ENCODE data around the gene CASTOR1.

The CASTOR1 gene

DNA sequence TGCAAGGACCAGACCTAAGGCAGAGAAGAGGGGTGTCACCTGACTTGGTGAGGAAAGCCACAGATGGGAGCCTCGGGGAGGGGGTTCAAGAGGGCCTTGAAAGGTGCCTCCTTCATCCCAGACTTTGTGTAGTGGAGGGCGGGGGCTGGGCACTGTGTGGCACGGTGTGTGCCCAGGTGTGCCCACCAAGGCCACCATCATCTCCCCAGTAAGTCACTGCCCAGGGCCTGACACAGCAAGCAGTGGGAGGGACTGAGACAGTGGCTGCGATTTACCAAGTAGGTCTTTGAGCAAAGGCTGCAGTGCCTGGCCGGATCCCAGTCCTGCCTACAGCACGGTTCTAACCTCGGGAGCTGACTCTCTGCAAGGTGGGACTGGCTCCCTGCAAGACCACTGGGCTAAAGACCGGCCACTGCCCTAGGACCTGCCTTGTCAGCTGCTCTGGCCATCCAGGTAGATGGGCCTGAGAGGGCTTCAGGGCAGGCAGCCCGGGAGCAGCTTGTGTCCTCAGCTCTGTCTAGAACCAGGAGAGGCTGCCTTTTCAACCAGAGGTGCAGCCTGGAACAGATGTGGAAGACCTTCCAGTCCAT is 24.1 kb downstream of the CASTOR1 start:
- no peak for TF ChIP-seq CTCF (IDR thresholded peaks at IDR 0.05; ENCODE audit: low read depth, low read length, missing control alignments)
- H3K4me3 ChIP-seq (ENCODE audit: low read depth, low read length), result no peak overlapping the region
- DNase-seq (ENCODE audit: low read depth), result no peak

- TF ChIP-seq CTCF (IDR thresholded peaks at IDR 0.05; ENCODE audit: low read depth, low read length, missing control alignments), result no peak
- no peak for DNase-seq (ENCODE audit: low read depth)
- no peak overlapping the region for H3K4me3 ChIP-seq (ENCODE audit: low read depth, low read length)
Measured at GRCh38 chr22:30263883-30264282, 25.4 kb downstream of the CASTOR1 start.

- DNase-seq (ENCODE audit: low read depth), result no peak
- H3K4me3 ChIP-seq (ENCODE audit: low read depth, low read length), result no peak overlapping the region
- TF ChIP-seq CTCF (IDR thresholded peaks at IDR 0.05; ENCODE audit: low read depth, low read length, missing control alignments), result peak; percentile 89
Measured at GRCh38 chr22:30262917-30263741, 26.2 kb downstream of the CASTOR1 start.

- no peak for TF ChIP-seq CTCF (IDR thresholded peaks at IDR 0.05; ENCODE audit: low read depth, low read length, missing control alignments)
- no peak for DNase-seq (ENCODE audit: low read depth)
Measured at GRCh38 chr22:30262112-30262511, 27.2 kb downstream of the CASTOR1 start.

DNA sequence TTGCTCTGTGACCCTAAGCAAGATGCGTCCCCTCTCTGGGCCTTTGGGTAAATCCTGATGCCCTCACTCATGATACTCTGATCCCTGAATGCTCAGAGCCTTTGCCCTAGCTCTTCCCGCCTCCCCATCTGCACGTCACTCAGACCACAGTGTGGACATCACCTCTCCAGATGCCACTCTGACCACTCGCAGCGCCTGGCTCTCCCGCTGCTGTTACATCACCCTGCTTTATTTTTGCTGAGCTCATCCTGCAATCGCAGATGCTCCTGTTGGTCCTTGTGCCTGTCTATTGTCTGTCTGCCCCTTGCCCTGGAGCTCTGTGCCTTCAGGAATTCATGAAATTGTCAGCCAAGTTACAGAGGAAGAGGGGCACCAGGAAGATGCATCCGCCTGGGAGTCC is 28.2 kb downstream of the CASTOR1 start:
- TF ChIP-seq CTCF (IDR thresholded peaks at IDR 0.05; ENCODE audit: low read depth, low read length, missing control alignments), result no peak
- H3K4me3 ChIP-seq (ENCODE audit: low read depth, low read length), result no peak overlapping the region
- no peak for DNase-seq (ENCODE audit: low read depth)

More at GRCh38 chr22:30262112-30262511, 27.2 kb downstream of the CASTOR1 start:
- no peak overlapping the region for H3K4me3 ChIP-seq (ENCODE audit: low read depth, low read length)

- no peak for TF ChIP-seq CTCF (IDR thresholded peaks at IDR 0.05; ENCODE audit: low read depth, low read length, missing control alignments)
- no peak for DNase-seq (ENCODE audit: low read depth)
- no peak overlapping the region for H3K4me3 ChIP-seq (ENCODE audit: low read depth, low read length)
Measured at GRCh38 chr22:30260682-30261081, 28.6 kb downstream of the CASTOR1 start.

All from GM12864 (cell line).